Lung (tissue), 12 donors: ENCODE measurements around the gene LETMD1. TPM values are rescaled to one million over a fixed set of nuclear protein-coding genes. Genes with fewer than 3 reads are reported as not detected.

Source experiments
- ATAC-seq: fragments of 200-7000 bp; cut with Tn5 transposase; one replicate; pipeline ENCODE4 v1.9.1; 2020; ENCODE audit warnings: moderate number of reproducible peaks; ENCODE audit not compliant: insufficient read depth, low FRiP score
- DNase-seq, 3 donors: peaks; one replicate each; pipeline ENCODE4 v3.0.0-alpha.2; 2013 to 2017
- H3K27ac ChIP-seq, 2 donors: one replicate each; pipeline ENCODE4 v1.5.1; 2013; ENCODE audit warnings: mild to moderate bottlenecking in 2 of 2, moderate library complexity in 2 of 2, control low read depth in 1 of 2, inconsistent platforms in 1 of 2, low read depth in 1 of 2, low read length in 1 of 2
- H3K27me3 ChIP-seq, 3 donors: one replicate each; pipeline ENCODE4 v1.5.1; 2013; ENCODE audit warnings: low read length in 2 of 3; ENCODE audit not compliant: control insufficient read depth in 3 of 3, insufficient read depth in 3 of 3
- H3K36me3 ChIP-seq, 4 donors: one replicate each; pipeline ENCODE4 v1.5.1; 2013; ENCODE audit warnings: low read length in 4 of 4, mild to moderate bottlenecking in 1 of 4, moderate library complexity in 1 of 4; ENCODE audit not compliant: control insufficient read depth in 4 of 4, insufficient read depth in 4 of 4
- H3K4me1 ChIP-seq, 5 donors: one replicate each; pipeline ENCODE4 v1.5.1; 2013; ENCODE audit warnings: low read length in 5 of 5, mild to moderate bottlenecking in 2 of 5, moderate library complexity in 1 of 5; ENCODE audit not compliant: control insufficient read depth in 5 of 5, insufficient read depth in 5 of 5
- H3K4me3 ChIP-seq: one replicate; pipeline ENCODE4 v1.5.1; 2013; ENCODE audit warnings: mild to moderate bottlenecking, control low read depth, moderate library complexity
- H3K9ac ChIP-seq, 2 donors: one replicate each; pipeline ENCODE4 v1.5.1; 2013; ENCODE audit warnings: low read length in 2 of 2, control low read depth in 1 of 2; ENCODE audit not compliant: insufficient read depth in 1 of 2
- H3K9me3 ChIP-seq, 4 donors: one replicate each; pipeline ENCODE4 v1.5.1; 2013; ENCODE audit warnings: low read length in 3 of 4, mild to moderate bottlenecking in 1 of 4, moderate library complexity in 1 of 4; ENCODE audit not compliant: control insufficient read depth in 4 of 4, insufficient read depth in 3 of 4
- WGBS, 2 donors: extraction: QIAGEN DNeasy Blood & Tissue Kit; methylation state at CpG; one replicate each; pipeline ENCODE4 v1.1.7; 2013; 5-methylcytosine and 5-hydroxymethylcytosine counted together
- polyA plus RNA-seq, 2 donors: library from polyadenylated mRNA; stranded (reverse); fragments of 200-250 nt; gene quantifications; one replicate each; pipeline ENCODE4 v1.2.1, GENCODE V29; 2013
- total RNA-seq, 2 donors: library from RNA; depleted of rRNA in 1 of 2; stranded (reverse); fragments of >200 nt in 1 of 2; gene quantifications; one replicate each; pipeline ENCODE4 v1.2.1, GENCODE V29; 2014 to 2021
- TF ChIP-seq, protein P1 (sequence below): IDR thresholded peaks from 2 replicates; pipeline ENCODE4 v1.5.1; 2012; ENCODE audit warnings: mild to moderate bottlenecking; ENCODE audit errors: control extremely low read depth, extremely low read depth
- donor health status: control.
- donor health status: control.
- donor health status: Bipolar disorder and iron deficiency.
- donor health status: healthy.
- donor health status: DM: yes; HTN: yes; CAD: no.

The LETMD1 gene
- total and polyA plus RNA-seq, 4 donors: 29.9 to 81.6 (median 48.6) TPM

- ATAC-seq (no peak), DNase-seq (no peak)
- Histone ChIP-seq H3K27me3 (no peaks in the 10 kb centered on the region), H3K4me3 (no peak overlapping the region), H3K4me1 (peaks cover 2 to 21% (median 12%) of the 10 kb centered on the region in 5 donors), H3K9ac (no peak overlapping the region), H3K27ac (no peak overlapping the region), H3K36me3 (peaks cover 0 to 4% (median 2%) of the 10 kb centered on the region in 4 donors), H3K9me3 (no peaks in the 10 kb centered on the region)
- TF ChIP-seq, protein P1, sequence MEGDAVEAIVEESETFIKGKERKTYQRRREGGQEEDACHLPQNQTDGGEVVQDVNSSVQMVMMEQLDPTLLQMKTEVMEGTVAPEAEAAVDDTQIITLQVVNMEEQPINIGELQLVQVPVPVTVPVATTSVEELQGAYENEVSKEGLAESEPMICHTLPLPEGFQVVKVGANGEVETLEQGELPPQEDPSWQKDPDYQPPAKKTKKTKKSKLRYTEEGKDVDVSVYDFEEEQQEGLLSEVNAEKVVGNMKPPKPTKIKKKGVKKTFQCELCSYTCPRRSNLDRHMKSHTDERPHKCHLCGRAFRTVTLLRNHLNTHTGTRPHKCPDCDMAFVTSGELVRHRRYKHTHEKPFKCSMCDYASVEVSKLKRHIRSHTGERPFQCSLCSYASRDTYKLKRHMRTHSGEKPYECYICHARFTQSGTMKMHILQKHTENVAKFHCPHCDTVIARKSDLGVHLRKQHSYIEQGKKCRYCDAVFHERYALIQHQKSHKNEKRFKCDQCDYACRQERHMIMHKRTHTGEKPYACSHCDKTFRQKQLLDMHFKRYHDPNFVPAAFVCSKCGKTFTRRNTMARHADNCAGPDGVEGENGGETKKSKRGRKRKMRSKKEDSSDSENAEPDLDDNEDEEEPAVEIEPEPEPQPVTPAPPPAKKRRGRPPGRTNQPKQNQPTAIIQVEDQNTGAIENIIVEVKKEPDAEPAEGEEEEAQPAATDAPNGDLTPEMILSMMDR: no peak
- WGBS, 2 donors: 78 to 93% methylated on average over 3 to 4 of the region's 4 CpGs
These were observed 32.0 kb downstream of the LETMD1 start for GRCh38 chr12:51080136-51080535.

- ATAC-seq (no peak), DNase-seq (peak in 2 of 3 donors; percentile 58 to 63)
- Histone ChIP-seq H3K4me1 (peaks cover 2 to 21% (median 12%) of the 10 kb centered on the region in 5 donors), H3K9me3 (no peaks in the 10 kb centered on the region), H3K27me3 (no peaks in the 10 kb centered on the region), H3K4me3 (no peak overlapping the region), H3K27ac (no peak overlapping the region), H3K36me3 (no peaks in the 10 kb centered on the region), H3K9ac (no peak overlapping the region)
- WGBS, 2 donors: 75 to 77% methylated on average over 1 of the region's 1 CpG
- TF ChIP-seq, protein P1: no peak
These were observed 33.3 kb downstream of the LETMD1 start for GRCh38 chr12:51081421-51081820.

DNA sequence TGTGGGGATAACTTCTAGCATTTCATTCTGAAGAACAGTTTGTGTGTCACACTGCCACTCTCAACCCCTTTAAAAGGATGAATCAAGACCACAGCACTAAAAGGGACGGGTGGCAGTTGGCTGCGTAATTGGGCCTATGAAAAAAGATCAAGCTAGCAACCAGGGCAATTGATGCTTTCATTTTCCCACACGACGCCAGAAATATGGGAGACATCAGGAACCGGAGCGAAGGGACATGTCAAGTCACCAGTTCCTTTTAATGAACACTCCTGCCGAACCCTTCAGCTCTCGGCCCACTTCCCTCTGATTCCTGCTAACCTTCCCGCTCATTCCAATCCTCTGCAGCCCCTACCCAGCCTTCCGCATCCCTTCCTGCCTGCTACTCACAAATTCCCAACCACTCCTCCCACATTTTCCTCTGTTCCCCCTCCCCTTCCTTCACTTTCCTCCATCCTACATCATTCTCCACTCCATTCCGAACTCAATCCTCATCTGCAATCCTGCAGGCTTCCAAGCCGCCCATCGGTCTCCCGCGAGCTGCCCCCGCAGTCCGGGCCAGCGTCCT is 34.5 kb downstream of the LETMD1 start:
- TF ChIP-seq, protein P1: no peak
- peak overlapping the region; percentile 63 to 89 for H3K9ac ChIP-seq
- H3K36me3 ChIP-seq: no peaks in the 10 kb centered on the region
- peak overlapping the region; percentile 94 to 96 for H3K27ac ChIP-seq
- 2 to 4% methylated on average over 18 of the region's 18 CpGs for WGBS, 2 donors
- DNase-seq: peak; percentile 51 to 76 (median 74)
- peaks cover 0 to 21% (median 11%) of the 10 kb centered on the region in 5 donors for H3K4me1 ChIP-seq
- peak; percentile 19 for ATAC-seq
- H3K9me3 ChIP-seq: no peaks in the 10 kb centered on the region
- peak overlapping the region; percentile 81 for H3K4me3 ChIP-seq
- no peaks in the 10 kb centered on the region for H3K27me3 ChIP-seq
